ENCODE results near the gene ZMAT1.
A peak's percentile ranks its signal among the peaks of the same experiment; 100 is the strongest.
"Not testable (repeated sequence)": the region's sequence is repeated elsewhere in the genome, so short reads cannot be mapped to it uniquely, and the experiment has no call there.

ZMAT1 gene
- total RNA-seq = 14.3 to 29.8 (median 26.9) reads per million in 4 donors

- DNase-seq = peak; percentile 77 to 91 (median 87)
Measured at GRCh38 chrX:101931488-101932248, at the start of gene ZMAT1. ZMAT1 (minus strand) TSS chrX:101932027; CDS start chrX:101932008, 19 bp downstream.

DNA sequence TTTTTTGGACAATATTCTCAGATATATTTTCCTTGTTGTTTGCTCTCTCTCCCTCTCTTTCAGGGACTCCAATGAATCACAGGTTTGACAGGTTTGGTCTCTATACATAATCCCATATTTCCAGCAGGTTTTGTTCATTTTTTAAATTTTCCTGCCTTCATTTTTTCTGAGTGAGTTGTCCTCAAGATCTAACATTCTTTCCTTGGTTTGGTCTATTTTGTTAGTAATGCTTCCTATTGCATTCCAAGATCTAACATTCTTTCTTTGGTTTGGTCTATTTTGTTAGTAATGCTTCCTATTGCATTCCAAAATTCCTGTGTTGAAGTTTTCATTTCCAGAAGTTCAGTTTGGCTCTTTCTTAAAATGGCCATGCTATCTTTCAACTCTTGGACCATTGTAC lies 45.3 kb upstream of the ZMAT1 start:
- DNase-seq = no peak

GRCh38 chrX:101973066-101973465 lies 41.2 kb upstream of the ZMAT1 start:
- DNase-seq = no peak

DNA sequence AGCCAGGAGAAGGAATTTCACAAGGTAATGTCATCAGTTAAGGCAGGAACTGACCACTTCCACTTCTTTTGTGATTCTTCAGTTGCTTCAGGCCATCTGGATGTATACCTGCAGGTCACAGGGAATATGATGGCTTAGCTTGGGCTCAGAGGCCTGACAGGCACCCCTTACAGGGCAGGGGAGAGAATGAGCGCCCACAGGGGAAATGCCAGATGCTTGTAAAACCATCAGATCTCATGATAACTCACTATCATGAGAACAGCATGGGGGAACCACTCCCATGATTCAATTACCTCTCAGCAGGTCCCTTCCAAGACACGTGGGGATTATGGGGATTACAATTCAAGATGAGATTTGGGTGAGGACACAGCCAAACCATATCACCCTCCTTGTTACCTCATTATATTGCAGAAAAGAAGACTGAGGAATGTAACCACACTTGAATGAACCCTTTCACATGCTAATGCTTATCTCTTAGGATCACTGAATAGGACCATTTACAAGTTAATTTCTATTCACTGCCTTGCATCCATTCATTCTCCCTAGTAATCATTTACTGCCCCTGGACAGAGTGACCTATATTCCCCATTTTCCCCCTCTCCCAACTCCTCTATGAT lies 33.2 kb upstream of the ZMAT1 start:
- DNase-seq = not testable (repeated sequence)

DNA sequence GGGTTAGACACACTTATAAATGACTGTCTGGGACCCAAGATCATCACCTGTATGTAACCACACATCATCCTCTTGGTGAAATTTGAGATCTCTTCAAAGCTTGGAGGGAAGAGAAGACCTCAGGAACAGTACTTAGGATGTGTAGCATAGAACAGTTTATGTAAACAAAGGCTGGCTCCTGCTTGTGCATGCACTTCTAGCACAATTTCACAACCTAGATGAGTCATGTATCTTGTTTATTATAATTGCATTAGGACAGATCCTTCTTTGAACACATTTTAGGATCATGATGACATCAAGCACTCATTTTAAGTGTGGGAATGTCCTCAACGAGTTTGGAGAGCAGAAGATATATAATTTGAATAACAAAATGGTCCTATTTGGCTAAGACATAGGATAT lies 26.3 kb upstream of the ZMAT1 start:
- DNase-seq = no peak

DNA sequence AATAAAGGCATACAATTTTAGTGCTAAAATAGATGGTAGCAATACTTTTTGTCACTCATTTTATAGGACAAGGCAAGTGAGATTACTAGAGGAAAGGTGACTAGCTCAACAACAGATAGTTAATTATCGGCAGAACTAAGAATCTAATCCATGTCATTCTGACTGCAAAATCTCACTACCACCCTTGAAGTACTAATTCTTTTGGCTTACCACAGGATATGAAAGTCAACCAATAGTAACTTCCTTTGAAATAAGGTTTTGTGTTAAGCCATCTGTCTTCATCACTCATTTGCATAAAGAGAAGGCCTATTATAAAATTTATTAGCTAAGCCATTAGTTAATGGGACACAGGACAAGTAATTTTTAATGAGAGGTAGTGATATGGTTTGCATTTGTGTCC lies 25.3 kb upstream of the ZMAT1 start:
- no peak for DNase-seq

- DNase-seq = no peak
Measured at GRCh38 chrX:101956556-101956955, 24.7 kb upstream of the ZMAT1 start.

DNA sequence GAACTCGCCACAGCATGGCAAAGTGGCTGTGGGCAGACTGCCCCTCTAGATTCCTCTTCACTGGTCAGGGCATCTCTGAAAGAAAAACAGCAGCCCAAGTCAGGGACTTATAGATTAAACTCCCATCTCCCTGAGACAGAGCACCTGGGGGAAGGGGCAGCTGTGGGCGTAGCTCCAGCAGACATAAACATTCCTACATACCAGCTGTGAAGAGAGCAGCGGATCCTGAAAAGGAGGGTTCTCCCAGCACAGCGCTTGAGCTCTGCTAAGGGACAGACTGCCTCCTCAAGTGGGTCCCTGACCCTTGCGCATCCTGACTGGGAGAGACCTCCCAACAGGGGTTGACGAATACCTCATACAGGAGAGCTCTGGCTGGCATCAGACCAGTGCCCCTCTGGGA lies 18.8 kb upstream of the ZMAT1 start:
- DNase-seq = no peak

DNA sequence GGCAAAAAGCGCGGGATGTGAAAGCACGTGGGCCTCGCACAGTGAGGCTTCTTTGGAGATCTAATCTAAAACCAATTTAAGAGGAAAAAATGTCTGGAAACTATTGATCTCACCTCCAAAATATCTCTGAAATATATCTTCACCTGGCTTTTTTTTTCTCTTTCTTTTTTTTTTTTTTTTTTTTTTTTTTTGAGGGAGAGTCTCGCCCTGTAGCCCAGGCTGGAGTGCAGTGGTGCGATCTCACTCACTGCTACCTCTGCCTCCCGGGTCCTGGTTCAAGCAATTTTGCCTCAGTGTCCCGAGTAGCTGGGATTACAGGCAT lies 383 bp upstream of the ZMAT1 start:
- DNase-seq = no peak

- no peak for DNase-seq
Measured at GRCh38 chrX:101931136-101931487, 715 bp downstream of the ZMAT1 start.

DNA sequence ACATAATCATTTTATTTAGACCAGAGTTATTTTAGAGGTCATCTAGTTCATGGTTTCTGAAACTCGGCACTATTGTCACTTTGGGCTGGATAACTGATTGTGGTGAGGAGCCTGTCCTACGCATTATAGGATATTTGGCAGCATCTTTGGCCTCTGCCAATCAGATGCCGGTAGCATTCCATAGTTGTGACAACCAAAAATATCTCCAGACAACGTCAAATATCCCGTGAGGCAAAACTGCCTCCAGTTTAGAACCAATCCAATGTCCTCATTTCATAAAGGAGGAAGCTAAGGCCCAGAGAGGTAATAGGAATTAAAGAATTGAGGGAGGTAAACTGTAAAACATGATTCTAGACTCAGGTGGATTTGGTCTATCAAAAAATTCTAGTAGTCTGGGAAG lies 6.1 kb downstream of the ZMAT1 start:
- DNase-seq = no peak

- DNase-seq = no peak
Measured at GRCh38 chrX:101918751-101919150, 13.1 kb downstream of the ZMAT1 start.

DNA sequence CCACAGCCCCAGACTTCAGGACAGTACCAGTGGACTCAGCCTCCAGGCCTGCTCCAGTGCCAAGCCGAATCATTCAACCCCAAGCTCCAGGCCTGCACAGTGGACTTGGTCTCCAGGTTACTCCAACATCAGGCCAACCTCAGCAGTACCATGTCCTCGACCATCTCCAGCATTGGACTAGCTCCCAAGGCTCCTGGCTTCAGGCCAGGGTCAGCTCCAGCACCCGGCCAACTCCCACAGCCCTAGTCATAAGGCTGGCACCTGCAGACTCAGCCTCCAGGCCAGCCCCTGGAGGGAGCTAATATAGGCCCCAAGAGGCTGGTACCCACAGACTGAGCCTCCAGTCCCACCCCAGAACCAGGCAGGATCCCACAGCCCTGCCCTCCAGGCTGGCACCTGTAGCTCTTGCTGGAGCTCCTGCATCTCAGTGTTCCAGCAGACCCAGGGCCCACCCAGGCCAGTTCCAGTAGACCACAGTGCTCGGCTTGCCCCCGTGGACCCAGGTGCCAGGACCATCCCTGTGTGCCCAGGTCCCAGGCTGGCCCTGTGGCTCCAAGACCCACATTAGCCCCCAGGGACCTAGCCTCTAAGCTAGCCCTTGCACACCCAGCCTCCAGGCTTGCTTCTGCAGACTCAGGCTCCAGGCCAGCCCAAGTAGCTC lies 25.6 kb downstream of the ZMAT1 start:
- no peak for DNase-seq

DNA sequence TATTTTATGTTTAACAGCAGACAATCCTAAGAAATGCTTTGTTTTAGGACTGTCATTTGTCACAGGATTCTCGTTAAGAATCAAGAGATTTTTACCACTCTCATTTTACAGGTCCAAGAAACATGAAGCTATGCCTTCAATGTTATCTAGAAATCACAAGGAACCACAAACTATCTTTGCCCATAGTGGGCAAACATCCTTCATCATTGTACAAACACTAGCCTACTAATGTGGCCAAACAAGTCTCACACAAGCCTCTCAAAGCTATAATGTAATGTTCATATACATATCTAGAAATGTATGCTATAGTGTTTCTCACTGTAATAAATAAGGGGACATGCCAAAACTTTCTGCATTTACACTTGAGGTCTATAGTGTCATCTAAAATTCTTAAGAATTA lies 26.8 kb downstream of the ZMAT1 start:
- DNase-seq = no peak

All from T-helper 1 cell (primary cell).